Fibroblast of pulmonary artery (primary cell): ENCODE measurements around the gene CHD9.
A peak's percentile ranks its signal among the peaks of the same experiment; 100 is the strongest.

Source experiments
- DNase-seq: peaks from one replicate; pipeline ENCODE4 v3.0.0-alpha.2; 2010; ENCODE audit warnings: low read depth
- H3K4me3 ChIP-seq: replicated peaks from 2 replicates; pipeline ENCODE4 v1.5.1; 2011; ENCODE audit warnings: low read depth, mild to moderate bottlenecking, control low read depth, low read length, moderate library complexity
- CTCF ChIP-seq: IDR thresholded peaks from 2 replicates; pipeline ENCODE4 v1.5.1; 2011; ENCODE audit warnings: mild to moderate bottlenecking, control low read depth, low read length, inconsistent platforms; ENCODE audit errors: missing control alignments

CHD9 gene

GRCh38 chr16:53198933-53199332 is 144.1 kb downstream of the CHD9 start:
- no peak for TF ChIP-seq CTCF
- no peak for DNase-seq
- no peak overlapping the region for H3K4me3 ChIP-seq

- no peak for DNase-seq
- no peak for TF ChIP-seq CTCF
- H3K4me3 ChIP-seq = no peak overlapping the region
These were observed 147.1 kb downstream of the CHD9 start for GRCh38 chr16:53201900-53202299.

GRCh38 chr16:53202398-53202797 is 147.6 kb downstream of the CHD9 start:
- no peak for DNase-seq
- no peak overlapping the region for H3K4me3 ChIP-seq
- TF ChIP-seq CTCF = no peak

GRCh38 chr16:53207810-53208752 is 153.3 kb downstream of the CHD9 start:
- peak overlapping the region; percentile 62 for H3K4me3 ChIP-seq
- DNase-seq = peak; percentile 89
- TF ChIP-seq CTCF = peak; percentile 66

GRCh38 chr16:53209429-53209828 is 154.6 kb downstream of the CHD9 start:
- H3K4me3 ChIP-seq = peak overlapping the region; percentile 62
- no peak for TF ChIP-seq CTCF
- no peak for DNase-seq

GRCh38 chr16:53209877-53210276 is 155.1 kb downstream of the CHD9 start:
- no peak for DNase-seq
- H3K4me3 ChIP-seq = peak overlapping the region; percentile 62
- TF ChIP-seq CTCF = no peak

- H3K4me3 ChIP-seq = peak overlapping the region; percentile 62
- DNase-seq = no peak
- TF ChIP-seq CTCF = no peak
These were observed 156.5 kb downstream of the CHD9 start for GRCh38 chr16:53211253-53211652.
